Lower leg skin (tissue), 3 donors: ENCODE data around the gene GRB10.

Experiments used
- POLR2A ChIP-seq, 2 donors: fragments of 450-650 bp; IDR thresholded peaks; one replicate each; pipeline ENCODE4 v1.6.1; 2016 to 2017; ENCODE audit warnings: antibody characterized with exemption in 2 of 2, mild to moderate bottlenecking in 1 of 2, moderate library complexity in 1 of 2
- TF ChIP-seq, protein P1 (sequence below), 3 donors: fragments of 450-650 bp; IDR thresholded peaks; one replicate each; pipeline ENCODE4 v1.5.1; 2016; ENCODE audit warnings: antibody characterized with exemption in 3 of 3, mild to moderate bottlenecking in 3 of 3, moderate library complexity in 2 of 3

DNA sequence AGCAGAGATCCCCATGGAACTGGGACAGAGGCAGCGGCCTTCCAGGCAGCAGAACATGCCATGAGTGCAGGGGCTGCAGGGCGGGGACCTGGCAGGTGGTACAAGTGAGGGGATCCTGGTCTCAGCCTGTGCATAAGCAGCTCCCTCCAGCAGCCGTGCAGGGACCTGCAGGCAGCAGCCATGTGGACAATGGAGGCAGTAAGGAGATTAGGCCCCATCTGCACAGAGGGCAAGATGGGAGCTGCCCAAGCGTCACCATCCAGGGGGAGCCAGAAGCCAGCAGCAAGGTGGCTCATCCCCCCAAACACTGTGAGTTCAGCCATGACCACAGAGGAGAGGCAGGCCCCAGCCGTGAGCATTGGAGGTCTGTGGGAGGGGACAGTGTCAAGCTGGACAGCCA is 220.6 kb downstream of the GRB10 start:
- TF ChIP-seq POLR2A (IDR thresholded peaks at IDR 0.05), result no peak
- TF ChIP-seq, protein P1, sequence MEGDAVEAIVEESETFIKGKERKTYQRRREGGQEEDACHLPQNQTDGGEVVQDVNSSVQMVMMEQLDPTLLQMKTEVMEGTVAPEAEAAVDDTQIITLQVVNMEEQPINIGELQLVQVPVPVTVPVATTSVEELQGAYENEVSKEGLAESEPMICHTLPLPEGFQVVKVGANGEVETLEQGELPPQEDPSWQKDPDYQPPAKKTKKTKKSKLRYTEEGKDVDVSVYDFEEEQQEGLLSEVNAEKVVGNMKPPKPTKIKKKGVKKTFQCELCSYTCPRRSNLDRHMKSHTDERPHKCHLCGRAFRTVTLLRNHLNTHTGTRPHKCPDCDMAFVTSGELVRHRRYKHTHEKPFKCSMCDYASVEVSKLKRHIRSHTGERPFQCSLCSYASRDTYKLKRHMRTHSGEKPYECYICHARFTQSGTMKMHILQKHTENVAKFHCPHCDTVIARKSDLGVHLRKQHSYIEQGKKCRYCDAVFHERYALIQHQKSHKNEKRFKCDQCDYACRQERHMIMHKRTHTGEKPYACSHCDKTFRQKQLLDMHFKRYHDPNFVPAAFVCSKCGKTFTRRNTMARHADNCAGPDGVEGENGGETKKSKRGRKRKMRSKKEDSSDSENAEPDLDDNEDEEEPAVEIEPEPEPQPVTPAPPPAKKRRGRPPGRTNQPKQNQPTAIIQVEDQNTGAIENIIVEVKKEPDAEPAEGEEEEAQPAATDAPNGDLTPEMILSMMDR (IDR thresholded peaks at IDR 0.05), result no peak
